Neural cell (in vitro differentiated cells): Measurements from ENCODE around the gene PDE4D. TPM values are rescaled to one million over a fixed set of nuclear protein-coding genes. Genes with fewer than 3 reads are reported as not detected.

Experiments used
- H2AFZ ChIP-seq: fragments of 200-600, 300-800 bp; sonication (generic), shearing (Covaris generic); 2 replicates; pipeline ENCODE4 v1.6.0; 2014; ENCODE audit warnings: low read depth, mild to moderate bottlenecking, antibody characterized with exemption, low read length, moderate library complexity
- H3F3A ChIP-seq: fragments of 200-600 bp; shearing (Covaris generic); 2 replicates; pipeline ENCODE4 v1.6.1; 2016; ENCODE audit warnings: mild to moderate bottlenecking, moderate library complexity, mixed read lengths, antibody characterized with exemption, low read length; ENCODE audit not compliant: insufficient read depth, poor library complexity, severe bottlenecking
- H3K27ac ChIP-seq: fragments of 200-600, 300-800 bp; sonication (generic), shearing (Covaris generic); 2 replicates; pipeline ENCODE4 v1.5.1; 2014; ENCODE audit warnings: mild to moderate bottlenecking, low read length, moderate library complexity
- H3K27me3 ChIP-seq: fragments of 300-800, 200-600 bp; sonication (generic), shearing (Covaris generic); 2 replicates; pipeline ENCODE4 v1.6.0; 2014; ENCODE audit warnings: mild to moderate bottlenecking, low read depth, low read length, moderate library complexity; ENCODE audit not compliant: insufficient read depth
- H3K36me3 ChIP-seq: fragments of 300-800, 200-600 bp; sonication (generic), shearing (Covaris generic); 2 replicates; pipeline ENCODE4 v1.5.1; 2014; ENCODE audit warnings: mild to moderate bottlenecking, antibody characterized with exemption, low read length, moderate library complexity; ENCODE audit not compliant: insufficient read depth
- H3K4me2 ChIP-seq: fragments of 300-800, 200-600 bp; sonication (generic), shearing (Covaris generic); 2 replicates; pipeline ENCODE4 v1.6.0; 2014; ENCODE audit warnings: mild to moderate bottlenecking, low read length
- H3K4me3 ChIP-seq: fragments of 300-800, 200-600 bp; sonication (generic), shearing (Covaris generic); 2 replicates; pipeline ENCODE4 v1.5.1; 2014; ENCODE audit warnings: mild to moderate bottlenecking, low read length, moderate library complexity
- H3K79me2 ChIP-seq: fragments of 200-600 bp; shearing (Covaris generic); replicated peaks from 2 replicates; pipeline ENCODE4 v1.6.0; 2014; ENCODE audit warnings: mild to moderate bottlenecking, low read length, moderate library complexity; ENCODE audit not compliant: insufficient read depth
- H3K9ac ChIP-seq: fragments of 300-800, 200-600 bp; sonication (generic), shearing (Covaris generic); 2 replicates; pipeline ENCODE4 v1.6.1; 2016; ENCODE audit warnings: mild to moderate bottlenecking, low read length, mixed read lengths
- H3K9me2 ChIP-seq: fragments of 200-600 bp; shearing (Covaris generic); 2 replicates; pipeline ENCODE4 v1.6.1; 2016; ENCODE audit warnings: mild to moderate bottlenecking, low read length, mixed read lengths; ENCODE audit not compliant: insufficient read depth
- H3K9me3 ChIP-seq: fragments of 200-600, 300-800 bp; sonication (generic), shearing (Covaris generic); 2 replicates; pipeline ENCODE4 v1.6.1; 2016; ENCODE audit warnings: mild to moderate bottlenecking, mixed run types, low read length, moderate library complexity, mixed read lengths
- H4K20me1 ChIP-seq: fragments of 200-600 bp; shearing (Covaris generic); 2 replicates; pipeline ENCODE4 v1.6.1; 2016; ENCODE audit warnings: mild to moderate bottlenecking, mixed run types; ENCODE audit not compliant: insufficient read depth
- EP300 ChIP-seq: fragments of 450-650 bp; conservative IDR thresholded peaks from 2 replicates; pipeline ENCODE4 v1.6.1; 2014; ENCODE audit warnings: antibody characterized with exemption, mild to moderate bottlenecking, moderate library complexity; ENCODE audit not compliant: poor library complexity, severe bottlenecking
- EZH2 ChIP-seq: fragments of 200-600, 300-800 bp; shearing (Covaris generic), sonication (generic); IDR thresholded peaks from 2 replicates; pipeline ENCODE4 v1.6.1; 2014; ENCODE audit warnings: antibody characterized with exemption, low read length, borderline replicate concordance, mild to moderate bottlenecking; ENCODE audit not compliant: insufficient read depth, poor library complexity, severe bottlenecking
- MXI1 ChIP-seq: fragments of 450-650 bp; conservative IDR thresholded peaks from 2 replicates; pipeline ENCODE4 v1.6.1; 2014; ENCODE audit warnings: antibody characterized with exemption, mild to moderate bottlenecking; ENCODE audit not compliant: poor library complexity, severe bottlenecking
- POLR2AphosphoS5 ChIP-seq: IDR thresholded peaks from 2 replicates; pipeline ENCODE4 v1.6.1; 2012
- RAD21 ChIP-seq: fragments of 450-650 bp; conservative IDR thresholded peaks from 2 replicates; pipeline ENCODE4 v1.6.1; 2014; ENCODE audit warnings: antibody characterized with exemption, mild to moderate bottlenecking, moderate library complexity
- SMC3 ChIP-seq: fragments of 450-650 bp; conservative IDR thresholded peaks from 2 replicates; pipeline ENCODE4 v1.6.1; 2014; ENCODE audit warnings: antibody characterized with exemption, mild to moderate bottlenecking, moderate library complexity; ENCODE audit not compliant: poor library complexity
- TAF1 ChIP-seq: IDR thresholded peaks from 2 replicates; pipeline ENCODE4 v1.6.1; 2012; ENCODE audit warnings: low read depth
- polyA plus RNA-seq: library from polyadenylated mRNA; depleted of rRNA; stranded (reverse); fragments of >200 nt; gene quantifications from 2 replicates; pipeline ENCODE4 v1.2.3, GENCODE V29; 2014
- TF ChIP-seq, protein P1 (sequence below): fragments of 450-650 bp; IDR thresholded peaks from 2 replicates; pipeline ENCODE4 v1.5.1; 2014; ENCODE audit warnings: antibody characterized with exemption, mild to moderate bottlenecking, moderate library complexity; ENCODE audit not compliant: poor library complexity, severe bottlenecking
- TF ChIP-seq, protein P2 (sequence below): IDR thresholded peaks from 2 replicates; pipeline ENCODE4 v1.6.1; 2012; ENCODE audit warnings: borderline replicate concordance

The PDE4D gene
- polyA plus RNA-seq, 1 donor from 2014 or later, result 42.8 TPM

DNA sequence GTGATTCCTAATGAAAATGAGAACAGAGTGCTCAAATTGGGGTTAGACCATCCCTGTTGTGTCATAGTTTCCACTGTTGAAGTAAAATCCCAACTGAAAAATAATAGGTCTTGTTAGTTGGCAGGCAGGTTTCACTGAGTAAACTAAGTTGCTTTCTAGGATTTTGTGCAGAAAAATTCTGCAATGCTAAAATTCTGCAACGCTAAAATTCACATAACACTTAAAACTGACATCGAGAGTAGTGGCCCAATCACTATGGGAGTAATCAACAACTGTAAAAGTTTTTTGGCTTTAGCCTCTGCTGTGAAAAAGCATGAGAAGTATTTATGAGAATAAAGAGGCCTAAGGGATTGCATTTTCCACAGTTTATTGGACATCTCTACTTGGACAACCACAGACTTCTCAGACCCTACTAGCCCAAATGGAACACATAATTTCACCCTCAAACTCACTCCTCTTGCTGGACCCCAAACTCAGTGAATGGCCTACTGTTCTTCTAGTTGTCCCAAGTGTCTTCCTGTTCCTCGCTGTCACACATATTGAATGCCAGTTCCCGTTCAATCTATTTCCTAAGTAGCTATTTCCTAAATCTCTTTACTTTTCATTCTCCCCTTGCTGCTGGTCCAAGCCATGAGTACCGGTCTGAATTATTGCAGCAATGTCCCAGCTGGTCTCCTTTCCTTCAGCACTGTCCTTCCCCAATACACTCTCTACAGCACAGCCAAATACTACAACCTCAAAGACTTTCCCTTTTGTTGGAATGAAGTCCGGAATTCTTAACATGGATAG, 355.4 kb downstream of the PDE4D start:
- H3K27ac ChIP-seq, result no peak overlapping the region
- no peak overlapping the region for H3K4me2 ChIP-seq
- H2AFZ ChIP-seq, result no peak overlapping the region
- H3K27me3 ChIP-seq, result no peaks in the 10 kb centered on the region
- H3K4me3 ChIP-seq, result no peak overlapping the region
- no peaks in the 10 kb centered on the region for H3K79me2 ChIP-seq
- H3K9me2 ChIP-seq, result no peaks in the 10 kb centered on the region
- H3K36me3 ChIP-seq, result no peaks in the 10 kb centered on the region
- H4K20me1 ChIP-seq, result no peaks in the 10 kb centered on the region
- H3K9ac ChIP-seq, result no peak overlapping the region
- H3K9me3 ChIP-seq, result no peaks in the 10 kb centered on the region
- TF ChIP-seq MXI1, result no peak
- TF ChIP-seq, protein P1, sequence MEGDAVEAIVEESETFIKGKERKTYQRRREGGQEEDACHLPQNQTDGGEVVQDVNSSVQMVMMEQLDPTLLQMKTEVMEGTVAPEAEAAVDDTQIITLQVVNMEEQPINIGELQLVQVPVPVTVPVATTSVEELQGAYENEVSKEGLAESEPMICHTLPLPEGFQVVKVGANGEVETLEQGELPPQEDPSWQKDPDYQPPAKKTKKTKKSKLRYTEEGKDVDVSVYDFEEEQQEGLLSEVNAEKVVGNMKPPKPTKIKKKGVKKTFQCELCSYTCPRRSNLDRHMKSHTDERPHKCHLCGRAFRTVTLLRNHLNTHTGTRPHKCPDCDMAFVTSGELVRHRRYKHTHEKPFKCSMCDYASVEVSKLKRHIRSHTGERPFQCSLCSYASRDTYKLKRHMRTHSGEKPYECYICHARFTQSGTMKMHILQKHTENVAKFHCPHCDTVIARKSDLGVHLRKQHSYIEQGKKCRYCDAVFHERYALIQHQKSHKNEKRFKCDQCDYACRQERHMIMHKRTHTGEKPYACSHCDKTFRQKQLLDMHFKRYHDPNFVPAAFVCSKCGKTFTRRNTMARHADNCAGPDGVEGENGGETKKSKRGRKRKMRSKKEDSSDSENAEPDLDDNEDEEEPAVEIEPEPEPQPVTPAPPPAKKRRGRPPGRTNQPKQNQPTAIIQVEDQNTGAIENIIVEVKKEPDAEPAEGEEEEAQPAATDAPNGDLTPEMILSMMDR, result no peak
- TF ChIP-seq EZH2, result no peak
- TF ChIP-seq, protein P2, sequence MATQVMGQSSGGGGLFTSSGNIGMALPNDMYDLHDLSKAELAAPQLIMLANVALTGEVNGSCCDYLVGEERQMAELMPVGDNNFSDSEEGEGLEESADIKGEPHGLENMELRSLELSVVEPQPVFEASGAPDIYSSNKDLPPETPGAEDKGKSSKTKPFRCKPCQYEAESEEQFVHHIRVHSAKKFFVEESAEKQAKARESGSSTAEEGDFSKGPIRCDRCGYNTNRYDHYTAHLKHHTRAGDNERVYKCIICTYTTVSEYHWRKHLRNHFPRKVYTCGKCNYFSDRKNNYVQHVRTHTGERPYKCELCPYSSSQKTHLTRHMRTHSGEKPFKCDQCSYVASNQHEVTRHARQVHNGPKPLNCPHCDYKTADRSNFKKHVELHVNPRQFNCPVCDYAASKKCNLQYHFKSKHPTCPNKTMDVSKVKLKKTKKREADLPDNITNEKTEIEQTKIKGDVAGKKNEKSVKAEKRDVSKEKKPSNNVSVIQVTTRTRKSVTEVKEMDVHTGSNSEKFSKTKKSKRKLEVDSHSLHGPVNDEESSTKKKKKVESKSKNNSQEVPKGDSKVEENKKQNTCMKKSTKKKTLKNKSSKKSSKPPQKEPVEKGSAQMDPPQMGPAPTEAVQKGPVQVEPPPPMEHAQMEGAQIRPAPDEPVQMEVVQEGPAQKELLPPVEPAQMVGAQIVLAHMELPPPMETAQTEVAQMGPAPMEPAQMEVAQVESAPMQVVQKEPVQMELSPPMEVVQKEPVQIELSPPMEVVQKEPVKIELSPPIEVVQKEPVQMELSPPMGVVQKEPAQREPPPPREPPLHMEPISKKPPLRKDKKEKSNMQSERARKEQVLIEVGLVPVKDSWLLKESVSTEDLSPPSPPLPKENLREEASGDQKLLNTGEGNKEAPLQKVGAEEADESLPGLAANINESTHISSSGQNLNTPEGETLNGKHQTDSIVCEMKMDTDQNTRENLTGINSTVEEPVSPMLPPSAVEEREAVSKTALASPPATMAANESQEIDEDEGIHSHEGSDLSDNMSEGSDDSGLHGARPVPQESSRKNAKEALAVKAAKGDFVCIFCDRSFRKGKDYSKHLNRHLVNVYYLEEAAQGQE, result no peak
- no peak for TF ChIP-seq POLR2AphosphoS5
- TF ChIP-seq EP300, result no peak
- no peak for TF ChIP-seq SMC3
- no peak for TF ChIP-seq RAD21
- TF ChIP-seq TAF1, result no peak
- H3F3A ChIP-seq, result no peaks in the 10 kb centered on the region

DNA sequence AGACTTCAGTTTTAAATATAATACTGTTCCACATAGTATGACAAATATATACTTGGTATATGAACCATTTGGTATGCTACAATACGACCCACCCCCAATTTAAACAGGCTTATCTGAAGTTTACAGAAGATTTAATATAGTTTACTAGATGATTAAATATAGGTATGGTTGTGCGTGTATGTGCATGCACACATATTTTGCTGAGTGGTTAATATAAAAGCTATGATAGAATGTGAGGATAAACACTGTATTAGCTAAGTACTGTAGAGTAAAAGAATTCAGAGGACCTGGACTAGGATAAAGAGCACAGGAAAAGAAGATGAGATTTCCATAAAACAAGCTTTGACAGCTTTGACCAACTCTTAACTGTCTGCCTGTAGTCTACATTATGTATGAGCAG, 356.7 kb downstream of the PDE4D start:
- TF ChIP-seq, protein P1, result no peak
- TF ChIP-seq POLR2AphosphoS5 (no peak), EP300 (no peak), TAF1 (no peak), MXI1 (no peak), EZH2 (no peak), SMC3 (no peak), RAD21 (no peak)
- TF ChIP-seq, protein P2, result no peak
- Histone ChIP-seq H3K36me3 (no peaks in the 10 kb centered on the region), H3K9me3 (no peaks in the 10 kb centered on the region)

More for the DNA sequence above, 356.7 kb downstream of the PDE4D start:
- Histone ChIP-seq H3K79me2 (no peaks in the 10 kb centered on the region), H4K20me1 (no peaks in the 10 kb centered on the region), H3K27me3 (no peaks in the 10 kb centered on the region), H3F3A (no peaks in the 10 kb centered on the region), H2AFZ (no peak overlapping the region), H3K9me2 (no peaks in the 10 kb centered on the region), H3K4me3 (no peak overlapping the region), H3K4me2 (no peak overlapping the region), H3K9ac (no peak overlapping the region), H3K27ac (no peak overlapping the region)
